Prostate gland (tissue), 2 donors: Measurements from ENCODE around the gene PLEKHG2.

Source experiments
- POLR2A ChIP-seq: fragments of 450-650 bp; IDR thresholded peaks from one replicate; pipeline ENCODE4 v1.6.1; 2016; ENCODE audit warnings: antibody characterized with exemption, mild to moderate bottlenecking
- POLR2AphosphoS5 ChIP-seq: sonication (generic); formaldehyde crosslinking; IDR thresholded peaks from one replicate; pipeline ENCODE4 v1.6.1; 2017; ENCODE audit warnings: antibody characterized with exemption
- TF ChIP-seq, protein P1 (sequence below), 4 experiments: fragments of 200-600 bp in 2 of 4; fragments of 450-650 bp in 2 of 4; sonication (generic) in 2 of 4; IDR thresholded peaks; 1 replicate in 3 of 4; 2 replicates in 1 of 4; pipeline ENCODE4 v1.5.1; 2016 to 2019; ENCODE audit warnings: antibody characterized with exemption in 4 of 4, mild to moderate bottlenecking in 2 of 4, moderate library complexity in 2 of 4

DNA sequence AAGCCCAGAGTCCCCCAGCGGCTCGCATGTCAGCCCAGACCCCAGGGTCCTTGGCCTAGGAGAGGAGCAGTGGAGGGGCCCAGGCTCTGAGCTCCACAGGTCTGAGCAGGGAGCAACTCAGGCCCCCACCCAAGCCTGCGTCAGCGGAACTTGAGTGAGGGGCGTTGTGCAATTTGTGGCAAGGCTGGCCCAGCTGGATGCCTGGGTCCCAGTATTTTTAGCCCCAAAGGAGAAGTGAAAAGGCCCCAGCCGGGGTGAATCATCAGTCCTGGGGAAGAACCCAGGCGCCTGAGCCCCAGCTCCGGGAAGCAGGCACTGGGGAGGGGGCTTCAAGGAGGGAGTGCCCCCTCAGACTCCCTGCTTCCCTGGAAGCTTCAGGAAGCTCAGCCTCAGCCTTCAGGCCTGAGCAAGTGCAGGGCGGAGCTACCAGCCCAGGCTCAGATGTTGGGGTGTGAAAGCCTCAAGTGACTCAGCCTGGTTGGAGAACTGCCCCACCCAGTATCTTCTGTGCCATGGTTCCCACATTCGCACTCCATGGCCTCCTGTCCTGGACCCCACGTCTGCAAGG lies 14.1 kb upstream of the PLEKHG2 start:
- TF ChIP-seq, protein P1, sequence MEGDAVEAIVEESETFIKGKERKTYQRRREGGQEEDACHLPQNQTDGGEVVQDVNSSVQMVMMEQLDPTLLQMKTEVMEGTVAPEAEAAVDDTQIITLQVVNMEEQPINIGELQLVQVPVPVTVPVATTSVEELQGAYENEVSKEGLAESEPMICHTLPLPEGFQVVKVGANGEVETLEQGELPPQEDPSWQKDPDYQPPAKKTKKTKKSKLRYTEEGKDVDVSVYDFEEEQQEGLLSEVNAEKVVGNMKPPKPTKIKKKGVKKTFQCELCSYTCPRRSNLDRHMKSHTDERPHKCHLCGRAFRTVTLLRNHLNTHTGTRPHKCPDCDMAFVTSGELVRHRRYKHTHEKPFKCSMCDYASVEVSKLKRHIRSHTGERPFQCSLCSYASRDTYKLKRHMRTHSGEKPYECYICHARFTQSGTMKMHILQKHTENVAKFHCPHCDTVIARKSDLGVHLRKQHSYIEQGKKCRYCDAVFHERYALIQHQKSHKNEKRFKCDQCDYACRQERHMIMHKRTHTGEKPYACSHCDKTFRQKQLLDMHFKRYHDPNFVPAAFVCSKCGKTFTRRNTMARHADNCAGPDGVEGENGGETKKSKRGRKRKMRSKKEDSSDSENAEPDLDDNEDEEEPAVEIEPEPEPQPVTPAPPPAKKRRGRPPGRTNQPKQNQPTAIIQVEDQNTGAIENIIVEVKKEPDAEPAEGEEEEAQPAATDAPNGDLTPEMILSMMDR (IDR thresholded peaks at IDR 0.05), result no peak
- TF ChIP-seq POLR2AphosphoS5, result peak; percentile 19
- peak; percentile 15 for TF ChIP-seq POLR2A
